ENCODE measurements around the gene BATF.

- no peak for TF ChIP-seq POLR2AphosphoS5 (IDR thresholded peaks at IDR 0.05; ENCODE audit: borderline replicate concordance, low read depth, low read length)
- no peak for TF ChIP-seq EZH2 (IDR thresholded peaks at IDR 0.05)
- TF ChIP-seq FOXP2 (optimal IDR thresholded peaks at IDR 0.05; ENCODE audit: control extremely low read depth, extremely low read length, insufficient read depth), result no peak
Measured at GRCh38 chr14:75563931-75564330, 41.7 kb downstream of the BATF start.

All from SK-N-MC (cell line).